ENCODE measurements around the gene STAT5B.
"Not testable (repeated sequence)": the region's sequence is repeated elsewhere in the genome, so short reads cannot be mapped to it uniquely, and the experiment has no call there.

Gene STAT5B

DNA sequence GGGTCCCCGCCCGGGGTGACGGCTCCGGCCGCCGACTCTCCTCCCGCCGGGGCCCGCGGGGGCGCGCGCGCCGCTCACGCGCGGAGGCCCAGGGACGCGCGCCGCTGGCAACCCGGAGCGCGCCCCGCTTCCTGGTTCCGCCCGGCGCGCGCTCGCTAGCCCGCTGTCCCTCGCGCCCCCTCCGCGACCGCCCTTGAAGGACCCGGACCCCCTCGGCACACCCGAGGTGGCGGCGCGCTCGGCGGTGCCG is at the start of gene STAT5B:
Gene STAT5B (minus strand): TSS at position 33 of the 250 bp plus-strand sequence. CDS start 44,264 bp downstream, outside the sequence.
- DNase-seq (ENCODE audit: low read depth): peak; percentile 53

DNA sequence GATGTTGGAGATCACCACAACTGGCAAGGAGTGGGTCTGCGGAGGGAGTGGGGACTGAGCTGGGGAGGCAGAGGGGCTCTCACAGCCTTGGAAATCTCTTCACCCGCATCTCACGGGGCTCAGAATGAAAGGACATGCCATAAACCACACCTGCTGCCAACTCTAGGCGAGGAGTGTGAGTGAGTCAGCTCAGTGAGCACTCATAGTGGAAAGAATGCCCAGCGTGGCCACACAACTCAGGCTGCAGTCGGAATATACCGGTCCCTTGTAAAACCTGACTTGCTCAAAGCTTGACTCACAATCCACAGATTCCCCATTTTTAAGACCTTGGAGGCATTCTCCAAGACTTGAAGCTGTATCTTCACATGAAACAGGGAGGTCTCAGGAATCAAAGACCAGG is 48.8 kb upstream of the STAT5B start:
- DNase-seq (ENCODE audit: low read depth): no peak

DNA sequence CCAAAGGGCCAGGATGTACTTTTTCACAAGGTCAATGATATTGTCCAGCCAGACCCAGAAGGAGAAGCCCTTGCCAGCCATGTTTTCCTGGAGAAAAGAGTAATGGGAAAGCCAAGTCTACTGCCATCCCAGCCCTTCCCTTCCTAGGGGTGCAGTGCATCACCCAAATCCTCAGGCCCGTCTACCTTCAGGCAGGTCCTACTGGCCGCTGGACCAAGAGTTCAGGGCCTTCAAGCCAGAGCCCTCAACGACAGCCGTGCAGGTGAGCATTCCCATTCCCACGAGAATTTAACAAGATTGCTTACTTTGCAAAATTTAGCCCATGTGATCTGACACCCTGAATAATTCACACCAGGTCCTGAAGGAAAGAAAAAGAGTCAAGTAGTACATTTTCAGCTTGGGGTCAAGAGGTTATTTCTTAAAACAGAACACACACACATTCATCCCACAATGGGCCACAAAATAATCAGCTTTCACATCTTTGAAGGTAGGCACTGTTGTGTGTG is 47.1 kb upstream of the STAT5B start:
- DNase-seq (ENCODE audit: low read depth): no peak

- peak; percentile 94 for DNase-seq (ENCODE audit: low read depth)
Observed at GRCh38 chr17:42322382-42323267, 46.4 kb upstream of the STAT5B start.

DNA sequence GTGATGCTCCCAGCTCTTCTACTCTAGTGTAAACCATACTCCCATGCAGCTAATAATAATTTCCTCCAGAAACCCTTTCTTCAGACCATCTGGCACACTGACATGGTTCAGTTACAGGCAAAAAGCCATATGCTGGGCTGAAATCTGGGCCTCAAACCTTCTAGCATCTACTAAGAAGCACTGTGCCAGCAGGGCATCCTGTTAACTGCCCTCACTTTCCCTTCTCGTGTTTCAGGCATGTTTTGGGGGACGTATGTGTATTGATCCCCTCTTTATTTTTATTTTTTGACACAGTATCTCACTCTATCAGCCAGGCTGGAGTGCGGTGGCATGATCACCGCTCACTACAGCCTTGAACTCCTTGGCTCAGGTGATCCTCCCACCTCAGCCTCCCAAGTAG is 45.4 kb upstream of the STAT5B start:
- no peak for DNase-seq (ENCODE audit: low read depth)

GRCh38 chr17:42317967-42318366 is 41.8 kb upstream of the STAT5B start:
- DNase-seq (ENCODE audit: low read depth): not testable (repeated sequence)

GRCh38 chr17:42317266-42317845 is 41.2 kb upstream of the STAT5B start:
- DNase-seq (ENCODE audit: low read depth): no peak

- DNase-seq (ENCODE audit: low read depth): no peak
Observed at GRCh38 chr17:42316755-42317154, 40.6 kb upstream of the STAT5B start.

DNA sequence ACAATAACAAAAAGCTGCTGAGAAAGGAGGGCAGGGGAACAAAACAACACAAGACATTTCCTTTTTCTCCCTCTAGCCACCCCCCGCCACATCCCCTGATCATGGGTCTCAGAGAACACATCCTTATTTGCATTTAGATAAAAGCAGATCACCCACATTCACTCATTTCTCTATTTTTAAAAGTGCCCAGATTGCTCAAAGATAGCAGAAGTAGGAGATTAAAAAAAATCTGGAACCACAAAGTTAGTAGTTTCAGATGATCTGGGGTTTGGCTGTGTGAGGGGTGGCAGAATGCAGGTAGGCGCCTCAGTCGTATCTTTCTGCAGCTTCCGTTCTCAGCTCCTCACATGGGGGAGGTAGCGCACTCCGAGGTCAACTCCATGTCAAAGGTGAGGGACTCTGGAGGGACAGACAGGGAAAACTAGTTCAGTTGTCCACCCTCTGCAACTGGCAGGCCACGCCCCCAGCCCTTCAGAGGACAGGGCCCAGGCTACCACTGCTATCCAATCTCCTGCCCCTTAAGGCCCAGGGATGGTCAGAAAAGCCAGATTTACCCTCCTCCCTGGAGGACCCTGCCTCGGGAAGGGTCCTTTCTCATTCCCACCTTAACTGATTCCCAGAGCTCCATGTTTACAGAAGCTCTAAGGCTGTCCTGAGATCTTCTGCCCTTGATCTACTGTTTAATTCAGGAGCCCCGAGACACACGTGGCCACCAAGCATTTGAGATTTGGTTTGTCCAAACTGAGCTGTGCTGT is 39.4 kb upstream of the STAT5B start:
- no peak for DNase-seq (ENCODE audit: low read depth)

- DNase-seq (ENCODE audit: low read depth): no peak
Observed at GRCh38 chr17:42313773-42314566, 37.8 kb upstream of the STAT5B start.

DNA sequence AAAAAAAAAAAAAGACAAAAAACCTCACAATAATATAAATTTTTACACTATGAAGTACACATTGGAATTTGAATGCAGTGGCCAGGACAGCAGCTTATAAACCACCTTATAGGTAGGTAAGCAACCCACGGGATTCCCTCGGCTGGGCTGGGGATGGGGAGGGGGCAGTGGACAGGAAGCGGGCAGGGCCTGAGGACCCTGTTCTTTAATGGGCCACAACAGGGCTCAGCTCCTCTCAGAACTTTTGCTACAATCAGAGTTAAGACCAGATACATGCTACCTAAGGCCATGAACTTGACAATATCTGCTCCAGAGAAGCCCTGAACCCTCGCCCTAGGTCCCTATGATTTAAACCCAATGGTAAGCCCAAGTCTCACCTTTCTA is 37.2 kb upstream of the STAT5B start:
- no peak for DNase-seq (ENCODE audit: low read depth)

- peak; percentile 65 for DNase-seq (ENCODE audit: low read depth)
Observed at GRCh38 chr17:42312285-42313130, 36.3 kb upstream of the STAT5B start.

- DNase-seq (ENCODE audit: low read depth): no peak
Observed at GRCh38 chr17:42312035-42312284, 35.8 kb upstream of the STAT5B start.

DNA sequence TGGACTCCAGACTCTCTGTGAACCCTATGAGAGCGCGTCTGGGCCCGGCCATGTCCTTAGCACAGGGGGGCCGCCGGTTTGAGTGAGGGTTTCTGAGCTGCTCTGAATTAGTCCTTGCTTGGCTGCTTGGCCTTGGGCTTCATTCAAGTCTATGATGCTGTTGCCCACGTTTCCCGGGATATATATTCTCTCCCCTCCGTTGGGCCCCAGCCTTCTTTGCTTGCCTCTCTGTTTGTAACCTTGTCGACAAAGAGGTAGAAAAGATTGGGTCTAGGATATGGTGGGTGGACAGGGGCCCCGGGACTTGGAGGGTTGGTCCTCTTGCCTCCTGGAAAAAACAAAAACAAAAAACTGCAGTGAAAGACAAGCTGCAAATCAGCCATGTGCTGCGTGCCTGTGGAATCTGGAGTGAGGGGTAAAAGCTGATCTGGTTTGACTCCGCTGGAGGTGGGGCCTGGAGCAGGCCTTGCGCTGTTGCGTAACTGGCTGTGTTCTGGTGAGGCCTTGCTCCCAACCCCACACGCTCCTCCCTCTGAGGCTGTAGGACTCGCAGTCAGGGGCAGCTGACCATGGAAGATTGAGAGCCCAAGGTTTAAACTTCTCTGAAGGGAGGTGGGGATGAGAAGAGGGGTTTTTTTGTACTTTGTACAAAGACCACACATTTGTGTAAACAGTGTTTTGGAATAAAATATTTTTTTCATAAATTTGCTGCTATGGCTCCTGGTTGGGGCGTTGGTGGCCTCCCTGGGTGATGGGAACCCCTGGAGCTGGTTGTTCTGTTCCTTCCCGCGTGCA is 35.2 kb upstream of the STAT5B start:
- no peak for DNase-seq (ENCODE audit: low read depth)

GRCh38 chr17:42310787-42311215 is 34.6 kb upstream of the STAT5B start:
- DNase-seq (ENCODE audit: low read depth): no peak

DNA sequence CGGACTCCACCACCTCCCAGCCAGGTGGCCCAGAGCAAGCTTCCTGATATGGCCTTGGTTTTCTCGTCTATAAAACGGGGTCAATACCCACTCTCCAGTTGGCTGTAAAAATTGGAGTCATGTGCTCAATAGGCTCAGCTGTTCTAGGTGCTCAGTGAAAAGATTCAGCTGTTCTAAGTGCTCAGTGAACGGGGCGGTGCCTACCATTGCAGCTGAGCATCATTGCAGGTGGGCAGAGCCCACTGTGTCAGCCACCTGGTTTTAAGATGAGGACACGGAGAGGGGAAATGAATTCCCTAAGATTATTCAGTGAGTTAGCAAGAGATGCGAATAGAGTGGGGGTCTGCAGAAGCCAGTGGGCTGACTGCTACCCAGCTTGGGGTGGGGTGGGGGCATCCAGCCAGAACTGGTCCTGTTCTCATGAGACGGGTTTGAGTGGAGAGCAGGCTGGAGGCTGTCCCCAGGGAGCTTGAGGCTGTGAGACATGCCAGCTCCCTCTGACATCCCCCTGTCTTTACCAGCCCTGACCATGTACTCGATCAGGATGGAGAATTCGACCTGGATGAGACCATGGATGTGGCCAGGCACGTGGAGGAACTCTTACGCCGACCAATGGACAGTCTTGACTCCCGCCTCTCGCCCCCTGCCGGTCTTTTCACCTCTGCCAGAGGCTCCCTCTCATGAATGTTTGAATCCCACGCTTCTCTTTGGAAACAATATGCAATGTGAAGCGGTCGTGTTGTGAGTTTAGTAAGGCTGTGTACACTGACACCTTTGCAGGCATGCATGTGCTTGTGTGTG is 34.0 kb upstream of the STAT5B start:
- no peak for DNase-seq (ENCODE audit: low read depth)

DNA sequence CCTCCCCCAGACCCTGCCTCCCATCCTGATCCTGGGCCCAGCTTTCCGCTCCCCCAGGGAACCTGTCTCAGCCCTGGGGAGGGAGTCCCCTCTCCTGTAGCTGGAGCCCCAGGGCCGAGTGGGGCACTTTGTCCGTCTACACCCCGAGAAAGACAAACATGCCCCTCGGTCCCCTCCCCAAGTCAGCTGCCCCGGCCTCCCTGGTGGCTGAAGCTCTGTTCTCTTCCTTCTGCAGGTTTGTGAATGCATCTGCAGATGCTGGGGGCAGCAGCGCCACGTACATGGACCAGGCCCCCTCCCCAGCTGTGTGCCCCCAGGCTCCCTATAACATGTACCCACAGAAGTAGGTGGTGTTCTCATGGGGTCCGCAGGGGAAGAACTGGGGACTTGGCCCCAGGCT is 33.0 kb upstream of the STAT5B start:
- DNase-seq (ENCODE audit: low read depth): no peak

- no peak for DNase-seq (ENCODE audit: low read depth)
Observed at GRCh38 chr17:42308446-42308845, 32.3 kb upstream of the STAT5B start.

DNA sequence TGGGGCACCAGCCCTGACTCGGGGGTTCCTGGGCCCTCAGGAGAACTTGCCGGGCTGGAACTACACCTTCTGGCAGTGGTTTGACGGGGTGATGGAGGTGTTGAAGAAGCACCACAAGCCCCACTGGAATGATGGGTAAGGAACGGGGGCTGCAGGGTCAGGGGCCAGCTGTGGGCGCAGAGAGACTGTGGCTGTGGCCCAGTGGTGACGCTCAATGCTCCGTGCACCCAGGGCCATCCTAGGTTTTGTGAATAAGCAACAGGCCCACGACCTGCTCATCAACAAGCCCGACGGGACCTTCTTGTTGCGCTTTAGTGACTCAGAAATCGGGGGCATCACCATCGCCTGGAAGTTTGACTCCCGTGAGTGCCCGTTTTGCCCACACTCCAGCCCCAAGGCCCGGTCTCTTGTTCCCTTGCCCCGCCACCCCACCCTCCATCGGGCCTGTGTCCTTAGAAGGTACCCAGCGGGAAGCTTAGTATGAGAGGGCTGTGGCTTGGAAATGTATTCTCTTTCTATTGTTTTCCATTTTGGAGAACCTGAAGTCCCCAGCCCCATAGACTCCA is 31.3 kb upstream of the STAT5B start:
- DNase-seq (ENCODE audit: low read depth): no peak

DNA sequence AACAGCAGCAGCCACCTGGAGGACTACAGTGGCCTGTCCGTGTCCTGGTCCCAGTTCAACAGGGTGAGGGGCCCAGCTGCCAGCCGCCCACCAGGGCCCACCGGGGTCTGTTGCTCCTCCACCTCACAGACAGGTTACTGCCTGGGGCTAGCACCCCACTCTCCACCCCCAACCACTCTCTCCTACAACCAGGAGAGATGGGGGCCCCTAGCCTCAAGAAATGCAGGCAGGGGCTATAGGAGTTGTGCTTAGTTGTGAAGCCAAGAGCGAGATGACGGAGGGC is 30.1 kb upstream of the STAT5B start:
- DNase-seq (ENCODE audit: low read depth): no peak
